Hippocampal formation (tissue), 2 donors: ENCODE data around the gene MRPL45.

Source experiments
- DNase-seq, 2 donors: peaks; one replicate each; lab custom pipeline; 2025; lab: John Stamatoyannopoulos, UW

Gene MRPL45

DNA sequence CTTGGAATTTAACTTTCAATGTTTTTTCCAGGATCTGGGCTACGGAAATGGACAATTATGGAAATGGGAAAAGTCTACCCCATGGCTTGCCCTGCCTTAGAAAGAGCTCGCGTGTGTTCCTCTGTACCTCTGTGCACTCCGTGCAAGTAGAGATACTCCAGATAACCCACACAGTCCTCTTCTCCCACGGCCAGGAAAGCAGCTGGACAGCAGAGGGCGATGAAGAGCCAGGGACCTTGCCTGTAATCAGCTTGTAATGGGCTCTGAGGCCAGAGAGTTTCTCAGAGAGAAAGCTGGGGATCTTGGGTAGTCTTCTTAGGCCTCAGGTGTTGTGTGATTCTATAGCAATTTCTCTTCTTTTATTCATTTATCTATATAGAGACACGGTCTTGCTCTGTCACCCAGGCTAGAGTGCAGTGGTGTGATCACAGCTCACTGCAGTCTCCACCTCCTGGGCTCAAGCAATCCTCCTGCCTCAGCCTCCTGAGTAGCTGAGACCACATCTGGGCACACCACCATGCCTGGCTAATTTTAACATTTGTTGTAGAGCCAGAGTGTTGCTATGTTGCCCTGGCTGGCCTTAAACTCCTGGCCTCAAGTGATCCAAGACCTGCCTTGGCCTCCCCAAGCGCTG is 52.2 kb downstream of the MRPL45 start:
- peak; percentile 80 to 83 for DNase-seq

GRCh38 chr17:38350035-38350434 is 53.1 kb downstream of the MRPL45 start:
- DNase-seq = no peak

- peak; percentile 85 to 88 for DNase-seq
Observed at GRCh38 chr17:38351412-38352222, 54.6 kb downstream of the MRPL45 start, which contains the start of gene SOCS7. Gene SOCS7, plus strand, starts transcription at chr17:38351844. Its CDS starts 209 bp downstream, at chr17:38352053.

DNA sequence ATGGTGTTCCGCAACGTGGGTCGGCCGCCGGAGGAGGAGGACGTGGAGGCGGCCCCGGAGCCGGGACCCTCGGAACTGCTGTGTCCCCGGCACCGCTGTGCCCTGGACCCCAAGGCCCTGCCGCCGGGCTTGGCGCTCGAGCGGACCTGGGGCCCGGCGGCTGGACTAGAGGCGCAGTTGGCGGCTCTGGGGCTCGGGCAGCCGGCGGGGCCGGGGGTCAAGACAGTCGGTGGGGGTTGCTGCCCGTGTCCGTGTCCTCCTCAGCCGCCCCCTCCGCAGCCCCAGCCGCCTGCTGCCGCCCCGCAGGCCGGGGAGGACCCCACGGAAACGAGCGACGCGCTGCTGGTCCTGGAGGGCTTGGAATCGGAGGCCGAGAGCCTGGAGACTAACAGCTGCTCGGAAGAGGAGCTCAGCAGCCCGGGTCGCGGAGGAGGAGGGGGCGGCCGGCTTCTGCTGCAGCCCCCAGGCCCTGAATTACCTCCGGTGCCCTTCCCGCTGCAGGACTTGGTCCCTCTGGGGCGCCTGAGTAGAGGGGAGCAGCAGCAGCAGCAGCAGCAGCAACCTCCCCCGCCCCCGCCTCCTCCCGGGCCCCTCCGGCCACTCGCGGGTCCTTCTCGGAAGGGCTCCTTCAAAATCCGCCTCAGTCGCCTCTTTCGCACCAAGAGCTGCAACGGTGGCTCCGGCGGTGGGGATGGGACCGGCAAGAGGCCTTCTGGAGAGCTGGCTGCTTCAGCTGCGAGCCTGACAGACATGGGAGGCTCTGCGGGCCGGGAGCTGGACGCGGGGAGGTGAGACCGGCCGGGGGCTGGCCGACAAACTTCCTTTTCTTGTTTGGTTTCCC is 55.5 kb downstream of the MRPL45 start:
- peak in 1 of 2 donors; percentile 51 for DNase-seq

GRCh38 chr17:38353086-38353604 is 56.2 kb downstream of the MRPL45 start:
- no peak for DNase-seq

DNA sequence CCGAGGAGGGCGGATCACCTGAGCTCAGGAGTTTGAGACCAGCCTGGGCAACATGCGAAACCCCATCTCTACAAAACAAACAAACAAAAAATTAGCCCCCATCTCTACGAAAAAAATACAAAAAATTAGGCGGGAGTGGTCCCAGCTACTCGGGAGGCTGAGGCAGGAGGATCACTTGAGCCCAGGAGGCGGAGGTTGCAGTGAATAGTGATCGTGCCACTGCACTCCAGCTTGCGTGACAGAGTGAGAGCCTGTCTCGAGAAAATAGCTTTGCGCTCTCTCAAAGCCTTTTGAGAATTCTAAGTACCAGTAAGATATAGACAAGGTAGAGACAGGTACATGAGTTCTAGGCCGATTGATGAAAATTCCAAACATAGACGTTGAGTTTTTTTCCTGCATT is 56.7 kb downstream of the MRPL45 start:
- no peak for DNase-seq

DNA sequence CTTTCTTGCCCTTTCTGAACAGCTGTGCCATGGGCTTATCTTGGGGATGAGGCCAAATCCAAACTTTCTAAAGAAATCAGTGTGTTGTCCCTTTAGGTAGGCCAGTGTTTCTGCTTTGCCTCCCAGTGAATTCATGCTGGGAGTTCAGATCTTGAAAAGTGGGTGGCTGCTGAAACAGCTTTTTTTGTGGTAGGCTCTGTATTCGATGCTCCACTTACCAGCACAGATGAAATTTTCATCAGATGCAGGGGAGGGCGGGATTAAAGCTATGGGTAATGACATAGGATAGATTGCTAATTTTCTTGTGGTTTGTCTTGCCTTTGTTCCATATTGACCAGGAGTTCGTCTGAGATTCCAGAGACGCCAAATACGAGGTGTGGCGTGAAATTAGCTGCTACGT is 57.5 kb downstream of the MRPL45 start:
- DNase-seq = no peak

- no peak for DNase-seq
Observed at GRCh38 chr17:38355251-38355650, 58.3 kb downstream of the MRPL45 start.

DNA sequence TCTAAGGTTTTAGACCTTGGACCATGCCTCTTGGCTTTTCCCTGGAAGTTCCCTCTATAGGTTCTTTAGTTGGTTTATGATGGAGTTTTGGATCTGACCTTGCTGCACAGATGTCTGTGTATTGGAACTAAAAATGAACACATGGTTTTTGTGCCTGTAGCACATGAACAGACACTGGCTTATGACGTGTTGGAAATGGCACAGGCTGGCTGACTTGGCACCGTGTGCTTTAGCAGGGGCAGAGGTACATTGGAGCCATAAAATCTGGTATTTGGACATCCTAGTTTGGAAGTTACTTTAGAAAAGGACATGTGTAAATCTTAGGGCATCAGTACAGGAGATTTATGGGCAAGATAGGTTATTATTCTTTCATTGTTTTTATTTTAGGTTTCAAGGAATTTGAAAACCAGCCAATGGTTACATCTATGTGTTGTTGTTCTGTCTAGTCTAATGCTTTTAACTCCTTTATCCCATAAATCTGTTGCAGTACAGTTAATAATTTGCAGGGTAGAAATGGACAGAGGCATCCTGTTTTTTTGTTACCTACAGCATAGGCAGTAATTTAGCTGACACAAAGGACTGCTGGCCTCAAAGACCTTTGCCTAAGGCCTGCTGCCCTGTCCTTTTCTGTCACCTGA is 60.6 kb downstream of the MRPL45 start:
- DNase-seq = no peak

- DNase-seq = no peak
Observed at GRCh38 chr17:38358586-38359513, 61.9 kb downstream of the MRPL45 start.

GRCh38 chr17:38361694-38362465 is 64.9 kb downstream of the MRPL45 start:
- no peak for DNase-seq

DNA sequence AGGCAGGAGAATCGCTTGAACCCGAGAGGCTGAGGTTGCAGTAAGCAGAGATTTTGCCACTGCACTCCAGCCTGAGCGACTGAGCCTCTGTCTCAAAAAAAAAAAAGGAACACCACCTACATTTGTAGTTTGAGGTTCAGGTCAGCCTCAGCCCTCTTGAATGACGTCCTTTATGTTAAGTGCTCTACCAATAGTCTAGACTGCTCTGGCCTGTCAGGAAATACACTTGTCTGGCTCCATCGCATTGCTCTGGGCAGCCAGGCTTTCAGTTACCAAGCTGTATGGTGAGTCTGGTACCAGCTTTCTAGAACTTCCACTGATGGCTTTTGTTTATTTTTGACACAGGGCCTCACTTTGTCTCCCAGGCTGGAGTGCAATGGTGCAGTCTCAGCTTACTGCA is 66.0 kb downstream of the MRPL45 start:
- DNase-seq = no peak

GRCh38 chr17:38364741-38365140 is 67.8 kb downstream of the MRPL45 start:
- DNase-seq = no peak

- DNase-seq = no peak
Observed at GRCh38 chr17:38369124-38369886, 72.3 kb downstream of the MRPL45 start.
